ENCODE data around the gene EPN3.

Gene EPN3

GRCh38 chr17:50532452-50533024 lies at the start of gene EPN3:
EPN3 (plus strand) TSS chr17:50532735; CDS start chr17:50536557, 3,822 bp downstream.
- DNase-seq = no peak

- DNase-seq = no peak
Observed at GRCh38 chr17:50483266-50483665, 49.3 kb upstream of the EPN3 start.

GRCh38 chr17:50484386-50485155 lies 48.0 kb upstream of the EPN3 start:
- no peak for DNase-seq

- DNase-seq = no peak
Observed at GRCh38 chr17:50487213-50488096, 45.1 kb upstream of the EPN3 start.

DNA sequence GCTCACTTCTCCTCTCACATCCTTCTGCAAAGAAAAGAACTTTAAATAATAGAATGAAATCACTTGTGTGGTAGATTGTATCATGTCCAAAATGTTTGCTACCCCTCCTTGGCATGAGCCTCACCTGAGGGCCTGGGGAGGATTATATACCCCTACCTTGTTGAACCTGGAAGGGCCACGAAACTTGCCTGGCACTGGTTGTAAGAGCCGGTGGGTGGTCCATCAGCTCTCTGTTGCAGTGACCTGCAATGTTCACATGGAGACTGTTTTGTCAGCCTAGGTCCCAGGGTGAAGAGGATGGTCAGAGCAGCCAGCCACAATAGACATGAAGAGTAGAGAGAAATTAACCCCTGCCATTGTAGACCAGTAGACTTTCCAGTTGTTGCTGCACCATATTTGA lies 43.7 kb upstream of the EPN3 start:
- DNase-seq = no peak

DNA sequence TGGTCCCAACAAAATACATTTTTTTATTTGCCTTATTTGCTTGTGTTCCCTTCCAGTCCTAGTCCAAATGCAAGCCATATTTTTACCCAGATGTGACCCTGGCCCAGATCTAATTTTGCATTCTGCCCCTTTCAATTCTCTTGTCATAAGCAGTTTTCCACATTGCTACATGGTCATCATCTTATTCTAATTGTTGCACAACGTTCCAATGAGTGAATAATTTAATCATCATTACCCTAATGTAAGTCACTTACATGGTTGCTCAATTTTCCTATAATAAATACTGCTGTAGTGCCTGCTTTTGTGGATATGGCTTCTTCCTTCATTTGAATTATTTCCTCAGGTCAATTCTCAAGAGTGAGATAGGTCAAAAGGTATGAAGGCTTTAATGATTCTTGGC lies 41.0 kb upstream of the EPN3 start:
- DNase-seq = no peak

DNA sequence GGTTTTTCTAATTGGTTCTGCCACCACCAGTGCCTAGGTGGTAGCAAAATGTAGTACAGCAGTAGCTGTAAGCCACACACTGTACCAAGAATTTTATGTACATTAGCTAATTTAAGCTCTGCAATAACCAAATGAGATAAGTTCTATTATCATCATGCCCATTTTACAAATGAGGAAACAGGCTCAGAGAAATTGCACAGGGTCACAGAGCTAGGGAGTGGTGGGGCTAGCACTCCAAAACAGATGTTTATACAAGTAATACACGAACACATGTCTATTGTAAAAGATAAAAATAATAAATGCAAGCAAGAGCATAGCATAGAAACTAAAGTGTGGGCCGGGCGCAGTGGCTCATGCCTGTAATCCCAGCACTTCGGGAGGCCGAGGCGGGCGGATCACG lies 40.3 kb upstream of the EPN3 start:
- DNase-seq = no peak

DNA sequence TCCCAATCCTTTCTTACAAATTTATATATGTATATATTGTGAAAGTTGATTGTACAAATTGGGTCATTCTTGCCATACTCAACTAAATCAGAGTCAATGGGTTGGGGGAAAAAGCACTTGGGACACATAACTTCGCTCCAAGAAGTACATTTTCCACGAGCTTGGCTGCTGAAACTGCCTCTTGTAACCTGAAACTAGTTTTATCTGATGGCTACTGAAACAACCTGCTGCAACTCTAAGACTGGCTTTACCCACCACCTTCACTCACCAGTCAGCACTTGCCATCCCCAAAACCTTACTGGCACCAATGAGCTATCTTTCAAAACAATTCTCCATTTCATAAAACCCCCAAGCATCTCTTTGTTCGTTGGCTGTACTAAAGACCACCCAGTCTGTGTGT lies 38.8 kb upstream of the EPN3 start:
- no peak for DNase-seq

DNA sequence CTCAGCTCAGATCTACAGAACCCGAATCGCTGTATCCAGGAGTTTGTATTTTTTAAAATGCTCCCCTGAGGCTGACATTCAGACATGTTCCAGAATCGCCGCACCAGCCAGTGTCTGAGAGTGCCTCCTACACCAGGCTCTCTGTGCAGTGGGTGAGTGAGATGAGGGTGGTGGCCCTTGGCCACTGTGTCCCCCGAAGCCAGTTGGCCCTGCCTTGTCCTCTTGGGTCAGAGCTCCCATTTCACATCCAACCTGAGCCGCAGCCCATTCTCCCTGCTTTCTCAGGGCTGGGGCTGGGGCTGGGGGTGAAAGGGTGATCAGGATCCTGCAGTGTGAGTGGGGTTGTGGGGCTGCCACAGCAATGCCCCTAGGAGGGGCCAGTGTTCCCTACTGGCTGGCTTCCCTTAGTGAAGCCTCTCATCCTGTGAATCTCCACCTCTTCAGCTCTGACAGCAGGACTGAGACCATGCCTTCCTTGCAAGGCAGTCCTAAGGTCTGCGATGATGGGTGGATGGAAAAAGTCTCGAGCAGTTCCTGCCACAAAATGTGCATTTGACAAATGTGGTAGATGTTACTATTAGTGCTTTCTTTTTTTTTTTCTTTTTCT lies 37.2 kb upstream of the EPN3 start:
- DNase-seq = no peak

GRCh38 chr17:50495918-50496317 lies 36.6 kb upstream of the EPN3 start:
- DNase-seq = no peak

DNA sequence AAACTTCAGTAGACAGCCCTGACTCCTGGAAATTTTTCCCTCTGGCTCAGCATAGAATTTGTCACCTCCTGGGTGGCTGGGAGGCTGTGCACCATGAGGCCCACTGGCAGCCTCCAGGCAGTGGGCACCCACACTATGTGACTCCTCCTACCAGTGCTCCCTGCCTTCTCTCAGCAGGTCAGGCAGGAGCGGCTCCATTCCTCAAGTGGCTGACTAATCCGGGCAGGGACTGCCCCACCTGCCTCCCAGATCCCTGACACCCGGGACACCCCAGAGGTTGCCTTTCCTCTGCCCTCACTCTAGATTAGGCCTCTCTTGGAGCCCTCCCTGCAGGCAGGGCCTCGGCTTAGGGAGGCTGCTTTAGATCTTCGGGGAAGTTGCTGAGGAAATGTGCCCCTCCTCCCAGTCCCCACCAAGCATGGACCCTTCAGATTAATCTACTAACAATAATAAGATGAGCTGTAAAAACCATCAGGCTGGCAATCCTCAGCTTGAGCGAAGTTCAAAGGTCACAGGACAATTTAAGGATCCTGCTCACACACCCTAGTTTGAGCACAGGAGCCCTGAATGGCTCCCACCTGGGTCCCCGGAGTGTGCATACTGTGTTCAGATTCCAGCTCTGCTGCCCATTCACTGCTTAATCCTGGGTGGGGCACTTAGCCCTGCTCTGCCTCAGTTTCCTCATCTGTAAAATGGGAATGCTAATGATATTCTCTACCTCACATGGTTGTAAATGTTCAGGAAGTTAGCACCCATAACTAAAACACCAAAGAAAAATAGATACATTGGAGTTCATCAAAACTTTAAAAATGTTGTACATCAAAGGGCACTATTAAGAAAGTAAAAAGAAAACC lies 34.3 kb upstream of the EPN3 start:
- DNase-seq = no peak

DNA sequence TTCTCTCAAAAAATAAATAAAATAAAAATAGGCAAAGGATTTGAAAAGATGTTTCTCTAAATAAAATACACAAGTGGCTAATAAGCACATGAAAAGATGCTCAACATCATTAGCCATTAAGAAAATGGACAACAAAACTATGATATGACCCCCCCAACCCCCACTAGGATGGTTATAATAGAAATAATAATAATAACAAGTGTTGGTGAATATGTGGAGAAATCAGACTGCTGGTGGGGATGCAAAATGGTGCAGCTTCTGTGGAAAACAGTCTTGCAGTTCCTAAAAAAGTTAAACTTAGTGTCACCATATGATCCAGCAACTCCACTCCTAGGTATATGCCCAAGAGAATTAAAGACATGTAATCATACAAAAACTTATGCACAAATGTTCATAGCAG lies 33.3 kb upstream of the EPN3 start:
- DNase-seq = no peak

GRCh38 chr17:50499721-50500120 lies 32.8 kb upstream of the EPN3 start:
- DNase-seq = no peak

DNA sequence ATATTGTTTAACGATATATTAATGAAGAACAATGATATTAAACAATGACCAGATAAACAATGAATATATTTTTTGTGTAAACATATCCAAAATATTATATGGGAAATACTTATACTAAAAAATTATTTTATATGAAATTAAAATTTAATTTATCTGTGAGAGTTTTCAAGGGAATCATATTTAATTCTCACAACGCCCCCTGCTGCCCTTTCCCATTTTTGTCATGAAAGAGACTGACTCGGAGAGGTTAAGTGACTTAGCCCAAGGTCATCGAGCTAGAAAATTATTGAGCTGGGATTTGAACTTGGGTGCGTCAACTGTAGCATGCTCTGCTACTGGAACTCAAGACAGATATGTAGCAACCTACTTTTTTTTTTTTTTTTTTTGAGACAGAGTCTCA lies 31.5 kb upstream of the EPN3 start:
- no peak for DNase-seq

- DNase-seq = no peak
Observed at GRCh38 chr17:50502301-50502990, 30.1 kb upstream of the EPN3 start.

- no peak for DNase-seq
Observed at GRCh38 chr17:50505591-50506130, 26.9 kb upstream of the EPN3 start.

DNA sequence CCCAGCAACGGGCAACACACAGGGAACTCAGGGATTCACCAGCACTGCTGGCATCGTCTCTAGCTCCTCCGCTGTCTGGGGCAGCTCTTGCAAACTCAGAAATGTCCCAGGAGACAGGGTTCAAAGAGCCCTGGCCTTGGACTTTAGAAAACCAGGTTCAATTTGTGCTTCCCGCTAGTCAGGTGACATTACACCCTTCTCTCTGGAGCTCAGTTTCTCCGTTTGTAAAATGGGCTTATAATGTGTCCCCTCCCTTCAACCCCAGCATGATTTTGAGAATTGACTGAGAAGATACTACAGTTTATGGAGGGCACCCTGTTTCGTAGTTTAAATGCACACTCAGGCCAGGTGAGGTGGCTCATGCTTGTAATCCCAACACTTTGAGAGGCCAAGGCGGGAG lies 26.2 kb upstream of the EPN3 start:
- no peak for DNase-seq

- no peak for DNase-seq
Observed at GRCh38 chr17:50507871-50508572, 24.5 kb upstream of the EPN3 start, which contains the start of gene MYCBPAP. MYCBPAP (plus strand) TSS chr17:50508439; CDS start chr17:50508675, 236 bp downstream.

DNA sequence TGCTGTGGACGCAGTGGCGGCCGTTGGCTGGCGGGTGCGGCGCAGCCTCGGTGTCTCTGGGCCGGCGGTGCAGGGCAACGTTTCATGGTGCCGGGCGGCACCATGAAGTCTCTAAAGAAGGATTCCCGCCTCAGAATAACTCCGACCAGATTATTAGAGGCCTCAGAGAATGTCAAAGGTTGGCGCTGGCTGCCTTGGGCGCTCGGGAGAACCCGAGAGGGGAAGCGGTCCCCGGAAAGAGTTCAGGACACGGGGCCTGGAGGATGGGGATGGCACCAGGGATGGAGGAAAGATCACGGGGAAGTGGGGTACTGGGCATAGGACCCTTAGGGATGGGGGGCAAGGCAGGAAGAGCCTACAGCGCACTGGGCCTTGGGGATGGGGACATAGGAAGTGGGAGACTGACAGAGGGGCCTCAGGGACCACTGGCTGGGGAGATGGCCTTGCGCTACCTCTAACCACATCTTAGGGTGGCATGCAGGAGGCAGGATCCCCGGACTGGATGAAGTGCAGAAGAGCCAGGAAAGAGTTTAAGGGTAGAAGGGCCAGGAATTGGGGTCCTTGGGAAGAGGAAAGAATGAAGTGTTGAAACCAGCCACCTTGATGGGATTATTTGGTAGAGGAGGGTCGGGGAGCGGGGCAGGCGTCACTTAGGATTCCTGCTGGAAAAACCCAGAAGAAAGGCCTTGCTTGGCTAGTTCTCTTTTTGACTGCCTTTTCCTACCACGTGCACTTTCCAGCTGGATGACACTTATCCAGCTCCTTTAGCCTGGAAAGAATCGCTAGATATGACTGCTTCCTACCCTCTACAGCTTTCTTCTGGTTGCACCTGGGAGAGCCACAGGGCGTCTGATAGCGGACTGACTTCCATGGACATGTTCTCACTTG lies 23.7 kb upstream of the EPN3 start:
- DNase-seq = no peak

DNA sequence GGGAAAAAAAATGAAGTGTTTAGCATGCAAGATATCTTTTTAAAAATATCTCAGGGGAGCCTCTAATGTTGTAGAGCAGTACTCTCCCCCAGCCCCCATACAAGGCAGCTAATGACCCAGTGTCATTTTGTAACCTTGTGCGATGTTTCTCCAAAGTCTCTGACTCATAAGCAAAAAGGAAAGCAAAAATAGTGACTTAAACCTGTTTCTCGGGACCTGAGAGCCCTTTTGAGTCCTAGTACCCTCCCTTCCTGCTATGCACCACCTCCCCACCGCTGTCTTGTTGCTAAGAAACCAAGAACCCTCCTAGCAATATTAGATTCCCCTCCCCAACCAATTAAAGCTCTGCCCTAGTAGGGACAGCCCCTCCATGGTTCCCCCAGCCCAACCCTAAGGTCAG lies 21.5 kb upstream of the EPN3 start:
- no peak for DNase-seq

Measured in NCI-H187 treated with DMSO at 0.1 percent for 48 hours (cell line).